Ishikawa (cell line): Measurements from ENCODE around the gene FAM216B.

Source experiments
- EP300 ChIP-seq: IDR thresholded peaks from 2 replicates; pipeline ENCODE4 v1.6.1; 2012; ENCODE audit warnings: borderline replicate concordance
- FOXM1 ChIP-seq: IDR thresholded peaks from 2 replicates; pipeline ENCODE4 v1.6.1; 2012; ENCODE audit warnings: low read depth, borderline replicate concordance
- TF ChIP-seq, protein P1 (sequence below): IDR thresholded peaks from 2 replicates; pipeline ENCODE4 v1.6.1; 2012; ENCODE audit warnings: low read depth, mild to moderate bottlenecking

DNA sequence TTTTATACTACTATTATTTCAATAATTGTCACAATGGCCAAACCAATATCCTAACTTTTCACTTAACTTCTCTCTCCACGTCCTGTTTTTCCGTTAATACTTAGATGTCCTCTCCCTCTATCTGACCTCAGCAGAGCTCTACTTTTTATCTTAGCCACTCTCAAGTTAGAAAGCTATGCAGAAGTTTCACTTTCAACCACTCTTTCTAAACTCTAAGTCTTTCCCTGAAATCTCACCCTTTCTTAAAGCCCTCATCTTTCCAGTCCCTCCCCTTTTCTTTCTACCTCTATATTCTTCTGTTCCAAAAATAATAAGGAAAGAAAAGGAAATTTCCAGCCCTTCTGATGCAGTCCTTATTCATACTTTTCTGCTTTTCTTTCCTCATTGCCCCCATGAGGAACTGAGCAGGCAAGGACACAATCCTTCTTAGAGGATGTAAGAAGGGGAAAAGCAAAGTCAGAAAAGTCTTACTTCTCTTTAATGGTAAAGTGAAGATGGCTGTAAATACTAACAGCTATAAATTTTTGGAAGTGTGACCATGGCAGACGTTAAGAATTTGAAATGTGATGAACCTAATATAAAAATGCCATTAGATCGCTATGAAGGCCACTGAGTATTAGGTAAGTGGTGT lies 23.0 kb downstream of the FAM216B start:
- TF ChIP-seq, protein P1, sequence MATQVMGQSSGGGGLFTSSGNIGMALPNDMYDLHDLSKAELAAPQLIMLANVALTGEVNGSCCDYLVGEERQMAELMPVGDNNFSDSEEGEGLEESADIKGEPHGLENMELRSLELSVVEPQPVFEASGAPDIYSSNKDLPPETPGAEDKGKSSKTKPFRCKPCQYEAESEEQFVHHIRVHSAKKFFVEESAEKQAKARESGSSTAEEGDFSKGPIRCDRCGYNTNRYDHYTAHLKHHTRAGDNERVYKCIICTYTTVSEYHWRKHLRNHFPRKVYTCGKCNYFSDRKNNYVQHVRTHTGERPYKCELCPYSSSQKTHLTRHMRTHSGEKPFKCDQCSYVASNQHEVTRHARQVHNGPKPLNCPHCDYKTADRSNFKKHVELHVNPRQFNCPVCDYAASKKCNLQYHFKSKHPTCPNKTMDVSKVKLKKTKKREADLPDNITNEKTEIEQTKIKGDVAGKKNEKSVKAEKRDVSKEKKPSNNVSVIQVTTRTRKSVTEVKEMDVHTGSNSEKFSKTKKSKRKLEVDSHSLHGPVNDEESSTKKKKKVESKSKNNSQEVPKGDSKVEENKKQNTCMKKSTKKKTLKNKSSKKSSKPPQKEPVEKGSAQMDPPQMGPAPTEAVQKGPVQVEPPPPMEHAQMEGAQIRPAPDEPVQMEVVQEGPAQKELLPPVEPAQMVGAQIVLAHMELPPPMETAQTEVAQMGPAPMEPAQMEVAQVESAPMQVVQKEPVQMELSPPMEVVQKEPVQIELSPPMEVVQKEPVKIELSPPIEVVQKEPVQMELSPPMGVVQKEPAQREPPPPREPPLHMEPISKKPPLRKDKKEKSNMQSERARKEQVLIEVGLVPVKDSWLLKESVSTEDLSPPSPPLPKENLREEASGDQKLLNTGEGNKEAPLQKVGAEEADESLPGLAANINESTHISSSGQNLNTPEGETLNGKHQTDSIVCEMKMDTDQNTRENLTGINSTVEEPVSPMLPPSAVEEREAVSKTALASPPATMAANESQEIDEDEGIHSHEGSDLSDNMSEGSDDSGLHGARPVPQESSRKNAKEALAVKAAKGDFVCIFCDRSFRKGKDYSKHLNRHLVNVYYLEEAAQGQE = no peak
- TF ChIP-seq FOXM1 = no peak
- TF ChIP-seq EP300 = no peak
